ENCODE data around the gene KRTAP26-1.

DNA sequence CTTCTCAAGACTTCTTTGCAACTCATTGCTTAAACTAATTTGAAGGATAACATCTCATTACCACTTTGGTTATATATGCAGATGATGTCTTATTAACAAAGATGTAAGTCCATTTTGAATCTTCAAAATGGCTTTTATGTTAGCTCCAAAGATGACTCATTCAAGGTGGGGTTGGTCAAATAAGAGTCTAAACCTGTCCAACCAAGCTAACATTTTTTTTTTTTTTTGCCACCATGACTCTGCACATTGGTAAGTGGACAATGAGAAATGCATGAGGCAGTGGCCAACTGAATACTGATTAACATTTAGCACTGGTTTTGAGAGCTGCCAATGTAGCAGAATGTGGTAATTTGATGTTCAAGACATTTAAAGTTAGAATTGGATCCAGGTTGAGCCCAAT is 17.7 kb upstream of the KRTAP26-1 start:
- TF ChIP-seq, protein P1, sequence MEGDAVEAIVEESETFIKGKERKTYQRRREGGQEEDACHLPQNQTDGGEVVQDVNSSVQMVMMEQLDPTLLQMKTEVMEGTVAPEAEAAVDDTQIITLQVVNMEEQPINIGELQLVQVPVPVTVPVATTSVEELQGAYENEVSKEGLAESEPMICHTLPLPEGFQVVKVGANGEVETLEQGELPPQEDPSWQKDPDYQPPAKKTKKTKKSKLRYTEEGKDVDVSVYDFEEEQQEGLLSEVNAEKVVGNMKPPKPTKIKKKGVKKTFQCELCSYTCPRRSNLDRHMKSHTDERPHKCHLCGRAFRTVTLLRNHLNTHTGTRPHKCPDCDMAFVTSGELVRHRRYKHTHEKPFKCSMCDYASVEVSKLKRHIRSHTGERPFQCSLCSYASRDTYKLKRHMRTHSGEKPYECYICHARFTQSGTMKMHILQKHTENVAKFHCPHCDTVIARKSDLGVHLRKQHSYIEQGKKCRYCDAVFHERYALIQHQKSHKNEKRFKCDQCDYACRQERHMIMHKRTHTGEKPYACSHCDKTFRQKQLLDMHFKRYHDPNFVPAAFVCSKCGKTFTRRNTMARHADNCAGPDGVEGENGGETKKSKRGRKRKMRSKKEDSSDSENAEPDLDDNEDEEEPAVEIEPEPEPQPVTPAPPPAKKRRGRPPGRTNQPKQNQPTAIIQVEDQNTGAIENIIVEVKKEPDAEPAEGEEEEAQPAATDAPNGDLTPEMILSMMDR (IDR thresholded peaks at IDR 0.05) = no peak
- TF ChIP-seq POLR2A (IDR thresholded peaks at IDR 0.05) = no peak
